Ammon's horn (tissue), 1 donor: ENCODE results near the gene WDR54.
"Not testable (repeated sequence)": the region's sequence is repeated elsewhere in the genome, so short reads cannot be mapped to it uniquely, and the experiment has no call there.

ENCODE experiments used
- DNase-seq: peaks from one replicate; pipeline ENCODE4 v3.0.0-alpha.2; 2016; ENCODE audit warnings: low spot score

Gene WDR54

DNA sequence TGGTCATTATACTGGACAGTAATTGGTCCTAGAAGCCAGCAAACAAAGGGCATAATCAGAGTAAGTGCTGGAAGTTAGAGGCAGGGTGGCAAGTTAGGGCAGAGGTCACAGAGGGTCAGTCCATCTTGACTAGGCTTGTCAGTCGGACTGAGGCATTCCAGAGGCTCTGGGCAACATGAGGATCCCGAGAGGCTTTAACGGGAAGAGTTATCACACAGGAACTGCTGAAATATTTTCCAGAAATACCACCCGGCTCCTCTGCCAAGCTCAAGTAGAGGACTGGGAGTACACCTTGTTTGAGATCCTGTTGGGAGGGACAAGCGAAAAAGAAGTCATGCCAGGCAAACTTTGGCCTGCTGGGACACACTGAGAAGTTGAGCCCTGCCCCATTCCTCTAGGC, 13.8 kb upstream of the WDR54 start:
- no peak for DNase-seq

- DNase-seq: no peak
These were observed 8.4 kb upstream of the WDR54 start for GRCh38 chr2:74413001-74413698.

DNA sequence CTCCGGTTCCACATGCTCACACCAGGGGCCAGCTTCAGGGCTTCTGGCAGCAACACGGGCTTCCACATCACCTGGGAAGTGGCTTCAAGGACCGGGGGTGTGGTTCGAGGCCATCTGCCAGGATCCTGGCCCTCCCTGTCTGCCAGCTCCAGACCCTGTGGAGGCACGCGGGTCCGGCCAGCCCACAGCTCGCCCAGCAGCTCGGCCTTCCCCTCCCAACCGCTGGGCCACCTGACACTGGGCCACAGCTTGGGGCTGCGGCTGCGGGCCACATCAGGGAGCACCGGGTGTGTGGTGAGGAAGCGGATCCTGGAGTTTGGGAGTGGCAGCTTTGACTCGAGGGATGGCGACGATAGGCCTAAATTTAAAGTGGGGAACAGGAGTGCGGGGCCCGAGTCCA, 7.1 kb upstream of the WDR54 start:
- DNase-seq: no peak

GRCh38 chr2:74414881-74415761, 6.4 kb upstream of the WDR54 start:
- DNase-seq: peak; percentile 70

GRCh38 chr2:74415762-74416395, 5.7 kb upstream of the WDR54 start:
- no peak for DNase-seq

DNA sequence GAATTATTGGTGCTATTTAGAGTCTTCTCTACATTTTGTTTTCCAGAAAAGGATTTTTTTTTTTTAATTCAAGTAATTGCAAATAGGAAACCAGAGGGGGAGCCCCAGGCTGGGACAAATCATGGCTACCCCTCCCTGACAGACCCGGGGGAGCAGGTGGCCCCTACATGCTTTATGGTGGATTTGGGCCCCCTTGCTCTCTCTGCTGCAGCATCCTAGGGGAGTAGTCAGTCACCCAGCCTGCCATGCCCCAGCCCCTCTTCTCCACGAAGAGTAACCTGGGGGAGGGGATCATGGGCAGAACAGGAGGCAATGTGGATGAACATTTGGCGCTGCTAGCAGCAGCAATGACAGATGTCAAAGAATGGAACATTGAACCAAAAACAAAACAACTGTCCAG, 4.8 kb upstream of the WDR54 start:
- no peak for DNase-seq

- DNase-seq: no peak
These were observed 4.3 kb upstream of the WDR54 start for GRCh38 chr2:74417197-74417596.

GRCh38 chr2:74417763-74418162, 3.8 kb upstream of the WDR54 start:
- no peak for DNase-seq

GRCh38 chr2:74418312-74418711, 3.2 kb upstream of the WDR54 start:
- DNase-seq: no peak

GRCh38 chr2:74419345-74419744, 2.2 kb upstream of the WDR54 start:
- DNase-seq: no peak

DNA sequence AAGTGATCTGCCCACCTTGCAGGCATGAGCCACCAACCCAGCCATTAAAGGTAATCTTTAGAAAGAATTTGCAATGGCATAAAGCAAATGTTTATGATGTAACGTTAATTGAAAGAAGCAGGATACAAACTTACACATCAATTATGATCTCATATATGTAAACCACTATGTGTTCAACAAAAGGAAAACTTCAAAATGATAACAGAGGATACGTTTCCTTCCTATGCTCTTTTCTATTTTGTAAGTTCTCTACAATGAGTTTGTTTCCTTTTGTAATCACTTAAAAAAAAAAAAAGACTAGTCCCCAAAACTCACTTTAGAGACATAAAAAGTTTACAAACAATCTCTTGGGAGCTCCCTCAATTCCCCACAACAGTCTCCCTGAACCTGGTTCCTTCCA, 1.5 kb upstream of the WDR54 start:
- no peak for DNase-seq

GRCh38 chr2:74420443-74421103, 957 bp upstream of the WDR54 start:
- not testable (repeated sequence) for DNase-seq

- no peak for DNase-seq
These were observed 1.9 kb downstream of the WDR54 start for GRCh38 chr2:74423231-74424095.

GRCh38 chr2:74424139-74424992, 2.8 kb downstream of the WDR54 start:
- no peak for DNase-seq

DNA sequence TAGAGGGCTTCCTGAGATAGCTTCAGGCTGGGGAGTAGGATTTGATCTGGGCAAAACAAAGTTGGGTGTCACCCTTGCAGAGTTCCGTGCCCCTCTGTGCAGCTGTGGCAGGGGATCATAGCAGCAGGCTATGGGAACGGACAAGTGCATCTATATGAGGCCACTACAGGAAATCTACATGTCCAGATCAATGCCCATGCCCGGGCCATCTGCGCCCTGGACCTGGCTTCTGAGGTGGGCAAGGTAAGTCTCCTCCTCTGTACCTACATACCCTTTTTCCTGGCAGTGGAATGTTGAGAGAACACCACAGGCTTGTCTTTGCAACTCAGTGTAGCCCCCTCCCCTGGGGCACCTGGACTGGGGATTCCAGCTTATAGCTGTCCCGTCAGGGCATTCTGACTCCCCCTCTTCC, 3.5 kb downstream of the WDR54 start:
- no peak for DNase-seq

GRCh38 chr2:74425523-74425922, 4.0 kb downstream of the WDR54 start:
- no peak for DNase-seq

GRCh38 chr2:74426181-74426758, 4.7 kb downstream of the WDR54 start:
- no peak for DNase-seq

- DNase-seq: no peak
These were observed 6.0 kb downstream of the WDR54 start for GRCh38 chr2:74427551-74427950.

DNA sequence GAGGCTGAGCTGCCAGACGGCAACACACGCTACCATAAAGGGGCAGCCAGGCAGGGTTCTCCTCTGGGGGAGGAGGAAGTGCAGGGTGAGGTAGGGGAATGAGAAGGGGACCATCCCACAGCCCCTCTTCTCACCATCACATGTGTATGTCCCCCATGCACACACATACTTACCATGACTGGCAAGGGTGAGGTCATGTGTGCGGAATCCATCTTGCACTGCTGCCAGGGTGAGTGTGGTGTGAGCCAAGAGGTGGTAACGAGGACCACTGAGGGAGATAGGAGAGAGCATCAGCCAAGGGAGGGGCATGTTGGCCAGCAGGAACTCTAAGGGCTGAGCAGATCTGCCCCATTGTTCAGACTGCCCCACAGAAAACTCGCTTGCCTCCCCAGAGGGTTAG, 7.1 kb downstream of the WDR54 start:
- no peak for DNase-seq
